HCT116 (cell line): ENCODE measurements around the gene DPP10. TPM values are rescaled to one million over a fixed set of nuclear protein-coding genes. Genes with fewer than 3 reads are reported as not detected.

Source experiments
- ATAC-seq: fragments of 200-7000 bp; cut with Tn5 transposase; 2 replicates; pipeline ENCODE4 v1.9.1; 2020; ENCODE audit warnings: mild to moderate bottlenecking, moderate library complexity
- BruUV-seq: library from RNA; stranded (reverse); fragments of 400-500 nt; replicated peaks from 2 replicates; lab custom pipeline; 2021; lab: Mats Ljungman, UMichigan
- CTCF ChIA-PET: fragments of 300-600 bp; sonication (Branson Sonifier 250); formaldehyde crosslinking; loops from one replicate; lab custom pipeline; 2021; ENCODE audit warnings: antibody characterized with exemption; lab: Charles Lee
- POLR2A ChIA-PET: fragments of 300-600, 350-600 bp; sonication (Branson Sonifier 250); formaldehyde crosslinking; loops from one replicate; lab custom pipeline; 2021; ENCODE audit warnings: antibody characterized with exemption; lab: Charles Lee
- RAD21 ChIA-PET, 2 experiments: fragments of 300-600 bp; sonication (Branson Sonifier 250); formaldehyde crosslinking; loops; one replicate each; lab custom pipeline; 2023; ENCODE audit warnings: low total read pairs in 2 of 2; ENCODE audit not compliant: uncharacterized antibody in 2 of 2, unreplicated experiment in 2 of 2, low non-redundant PET in 1 of 2; lab: Charles Lee
- DNase-seq: peaks from one replicate; pipeline ENCODE4 v3.0.0-alpha.2; 2010; ENCODE audit warnings: low read depth, low spot score
- H2AFZ ChIP-seq: fragments of 200-600 bp; shearing (Covaris generic), sonication (generic); 2 replicates; pipeline ENCODE4 v1.6.1; 2017; ENCODE audit warnings: low read depth, mixed run types, mixed read lengths, antibody characterized with exemption, low read length; ENCODE audit not compliant: poor library complexity, severe bottlenecking
- H3K27ac ChIP-seq: 2 replicates; pipeline ENCODE4 v1.5.1; 2012; ENCODE audit warnings: low read depth, low read length
- H3K27me3 ChIP-seq: fragments of 200-600 bp; sonication (generic); 2 replicates; pipeline ENCODE4 v1.6.1; 2016; ENCODE audit warnings: mixed run types, low read length, mixed read lengths; ENCODE audit not compliant: insufficient read depth
- H3K36me3 ChIP-seq, 2 experiments: fragments of 200-500 bp in 1 of 2; fragments of 200-600 bp in 1 of 2; sonication (Bioruptor generic) in 1 of 2; sonication (generic) in 1 of 2; 2 replicates each; pipeline versions ENCODE4 v1.5.1 to v1.6.1; 2014 to 2016; ENCODE audit warnings: low read length in 2 of 2, inconsistent platforms in 1 of 2, mixed read lengths in 1 of 2, mixed run types in 1 of 2; ENCODE audit not compliant: insufficient read depth in 2 of 2, control insufficient read depth in 1 of 2
- H3K4me1 ChIP-seq, 2 experiments: fragments of 200-600 bp in 1 of 2; sonication (generic) in 1 of 2; 2 replicates each; pipeline versions ENCODE4 v1.5.1 to v1.6.1; 2012 to 2017; ENCODE audit warnings: low read length in 2 of 2, inconsistent platforms in 1 of 2, mild to moderate bottlenecking in 1 of 2, mixed read lengths in 1 of 2, mixed run types in 1 of 2, moderate library complexity in 1 of 2; ENCODE audit not compliant: insufficient read depth in 2 of 2, control insufficient read depth in 1 of 2
- H3K4me2 ChIP-seq: fragments of 200-600 bp; sonication (generic); 2 replicates; pipeline ENCODE4 v1.6.1; 2017; ENCODE audit warnings: mixed run types, low read length, mixed read lengths
- H3K4me3 ChIP-seq, 2 experiments: fragments of 200-600 bp in 1 of 2; sonication (generic) in 1 of 2; replicated peaks in 1 of 2; 2 replicates each; pipeline ENCODE4 v1.5.1; 2011 to 2016; ENCODE audit warnings: low read length in 2 of 2, control low read depth in 1 of 2, low read depth in 1 of 2, mild to moderate bottlenecking in 1 of 2, mixed read lengths in 1 of 2, mixed run types in 1 of 2
- H3K79me2 ChIP-seq: fragments of 200-600 bp; sonication (generic); 2 replicates; pipeline ENCODE4 v1.6.1; 2017; ENCODE audit warnings: mild to moderate bottlenecking, mixed run types, low read length, moderate library complexity, mixed read lengths; ENCODE audit not compliant: insufficient read depth
- H3K9ac ChIP-seq: fragments of 200-600 bp; sonication (generic); 2 replicates; pipeline ENCODE4 v1.6.1; 2016; ENCODE audit warnings: low read length, mixed read lengths
- H3K9me2 ChIP-seq: fragments of 200-600 bp; sonication (generic), shearing (Covaris generic); 2 replicates; pipeline ENCODE4 v1.6.1; 2017; ENCODE audit warnings: mixed run types, mild to moderate bottlenecking, moderate library complexity; ENCODE audit not compliant: insufficient read depth
- H3K9me3 ChIP-seq, 2 experiments: fragments of 200-500 bp in 1 of 2; fragments of 200-600 bp in 1 of 2; sonication (Bioruptor generic) in 1 of 2; sonication (generic) in 1 of 2; 2 replicates each; pipeline ENCODE4 v1.6.1; 2014 to 2017; ENCODE audit warnings: low read length in 2 of 2, mixed read lengths in 2 of 2, inconsistent platforms in 1 of 2, low read depth in 1 of 2, mild to moderate bottlenecking in 1 of 2, mixed run types in 1 of 2, moderate library complexity in 1 of 2; ENCODE audit not compliant: control insufficient read depth in 1 of 2, insufficient read depth in 1 of 2
- H4K20me1 ChIP-seq: fragments of 200-600 bp; sonication (generic), shearing (Covaris generic); 2 replicates; pipeline ENCODE4 v1.6.1; 2017; ENCODE audit warnings: mixed run types, mild to moderate bottlenecking, moderate library complexity; ENCODE audit not compliant: insufficient read depth
- CBX3 ChIP-seq: IDR thresholded peaks from 2 replicates; pipeline ENCODE4 v1.6.1; 2012; ENCODE audit warnings: low read depth
- CEBPB ChIP-seq: IDR thresholded peaks from 2 replicates; pipeline ENCODE4 v1.6.1; 2012; ENCODE audit warnings: low read depth
- EZH2 ChIP-seq: fragments of 200-600 bp; sonication (generic); IDR thresholded peaks from 2 replicates; pipeline ENCODE4 v1.6.1; 2017; ENCODE audit warnings: antibody characterized with exemption, mixed run types
- FOSL1 ChIP-seq: IDR thresholded peaks from 2 replicates; pipeline ENCODE4 v1.6.1; 2012; ENCODE audit warnings: low read depth
- JUND ChIP-seq: IDR thresholded peaks from 2 replicates; pipeline ENCODE4 v1.6.1; 2012
- POLR2A ChIP-seq: IDR thresholded peaks from 2 replicates; pipeline ENCODE4 v1.7.0; 2011; ENCODE audit warnings: borderline replicate concordance; ENCODE audit not compliant: insufficient read depth, insufficient read length; ENCODE audit errors: extremely low read depth
- POLR2AphosphoS5 ChIP-seq: IDR thresholded peaks from 2 replicates; pipeline ENCODE4 v1.6.1; 2011; ENCODE audit warnings: mild to moderate bottlenecking, low read depth, low read length, moderate library complexity
- RAD21 ChIP-seq: IDR thresholded peaks from 2 replicates; pipeline ENCODE4 v1.6.1; 2012; ENCODE audit warnings: low read depth, mild to moderate bottlenecking
- SP1 ChIP-seq: IDR thresholded peaks from 2 replicates; pipeline ENCODE4 v1.6.1; 2012; ENCODE audit warnings: low read depth
- TCF7L2 ChIP-seq: IDR thresholded peaks from 2 replicates; pipeline ENCODE4 v1.7.0; 2011; ENCODE audit warnings: borderline replicate concordance, inconsistent platforms; ENCODE audit not compliant: insufficient read depth, insufficient read length; ENCODE audit errors: extremely low read depth
- ZFX ChIP-seq: fragments of 450-650 bp; IDR thresholded peaks from 2 replicates; pipeline ENCODE4 v1.6.1; 2017
- ZNF274 ChIP-seq: fragments of 200-500 bp; sonication (Bioruptor generic); IDR thresholded peaks from 2 replicates; pipeline ENCODE4 v1.6.1; 2014; ENCODE audit warnings: mild to moderate bottlenecking, low read depth, low read length, inconsistent platforms
- intact Hi-C: fragments of 100-400 bp; cut with micrococcal nuclease; formaldehyde crosslinking; loops from 2 replicates; pipeline ENCODE4 v1.10.0; 2022
- total RNA-seq: library from RNA; stranded (reverse); gene quantifications from one replicate; pipeline ENCODE4 v1.2.1, GENCODE V29; 2021; ENCODE audit not compliant: unreplicated experiment
- TF ChIP-seq, protein P1 (sequence below): IDR thresholded peaks from 2 replicates; pipeline ENCODE4 v1.6.1; 2012; ENCODE audit warnings: low read depth
- TF ChIP-seq, protein P2 (sequence below): IDR thresholded peaks from 2 replicates; pipeline ENCODE4 v1.6.1; 2012
- TF ChIP-seq, protein P3 (sequence below): IDR thresholded peaks from 2 replicates; pipeline ENCODE4 v1.6.1; 2012
- TF ChIP-seq, protein P4 (sequence below), 3 experiments: fragments of 200-600 bp in 1 of 3; sonication (generic) in 1 of 3; IDR thresholded peaks in 2 of 3; conservative IDR thresholded peaks in 1 of 3; 2 replicates each; pipeline ENCODE4 v1.5.1; 2012 to 2017; ENCODE audit warnings: low read depth in 2 of 3, low read length in 2 of 3, antibody characterized with exemption in 1 of 3, borderline replicate concordance in 1 of 3, control low read depth in 1 of 3, mild to moderate bottlenecking in 1 of 3, mixed read lengths in 1 of 3, mixed run types in 1 of 3, moderate library complexity in 1 of 3; ENCODE audit not compliant: insufficient read depth in 1 of 3

The DPP10 gene
- total RNA-seq, 1 experiment from 2014 or later: not detected

DNA sequence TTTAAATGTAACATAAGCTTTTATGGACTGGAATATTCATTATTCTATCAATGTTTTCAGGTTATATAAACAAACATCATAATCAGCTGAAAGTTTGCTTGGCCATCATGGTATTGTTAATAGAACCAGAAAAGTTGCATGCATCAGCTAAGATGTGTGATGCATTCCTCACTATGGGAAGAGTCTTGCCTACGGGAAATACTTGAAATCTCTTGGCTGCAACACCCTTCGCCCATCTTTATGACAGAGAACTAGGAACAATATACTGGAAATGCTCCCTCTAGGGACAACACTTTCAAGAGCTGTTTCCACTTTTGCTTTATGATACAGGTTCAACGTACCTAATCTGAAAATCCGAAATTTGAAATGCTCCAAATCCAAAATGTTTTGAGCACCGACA, 1390.8 kb downstream of the DPP10 start:
- POLR2A ChIA-PET: no interaction called here
- Histone ChIP-seq H3K9ac (no peak overlapping the region), H3K27me3 (no peaks in the 10 kb centered on the region), H3K27ac (no peak overlapping the region), H3K4me3 (no peak overlapping the region), H3K9me3 (peaks cover 0 to 2% of the 10 kb centered on the region in 2 experiments; a peak in 3 of 4 replicates), H3K36me3 (no peaks in the 10 kb centered on the region), H3K4me1 (no peaks in the 10 kb centered on the region), H3K4me2 (no peak overlapping the region), H3K79me2 (no peaks in the 10 kb centered on the region), H3K9me2 (no peaks in the 10 kb centered on the region), H2AFZ (no peak overlapping the region), H4K20me1 (no peaks in the 10 kb centered on the region)
- CTCF ChIA-PET: no interaction called here
- intact Hi-C loops: no loop called here
- DNase-seq (no peak), ATAC-seq (no peak)
- RAD21 ChIA-PET: no interaction called here
- TF ChIP-seq CEBPB (no peak), FOSL1 (no peak)
- BruUV-seq: no TSS peak

DNA sequence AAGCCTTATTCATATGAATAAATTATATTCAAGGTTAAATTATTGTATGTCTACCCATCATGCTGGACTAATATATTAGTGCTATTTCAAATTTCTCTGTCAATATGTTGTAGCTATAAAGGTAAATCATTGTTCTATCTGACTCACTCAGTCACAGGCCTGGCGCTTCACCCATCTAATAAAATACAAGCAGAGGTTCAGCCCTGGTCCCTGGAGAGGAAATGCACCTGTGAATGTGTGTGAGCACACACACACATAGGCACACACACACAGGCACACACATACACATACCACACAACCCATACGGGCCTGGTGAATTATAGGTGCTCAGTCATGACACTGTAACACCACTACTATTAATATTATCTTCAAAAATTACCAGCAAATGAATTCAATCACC, 1396.1 kb downstream of the DPP10 start:
- no TSS peak for BruUV-seq
- Histone ChIP-seq H3K4me3 (no peak overlapping the region), H3K36me3 (no peaks in the 10 kb centered on the region), H3K27ac (no peak overlapping the region), H3K27me3 (no peaks in the 10 kb centered on the region), H2AFZ (no peak overlapping the region), H3K4me2 (no peak overlapping the region), H3K4me1 (no peaks in the 10 kb centered on the region), H3K9me3 (peaks cover 0 to 5% of the 10 kb centered on the region in 2 experiments; a peak in 2 of 4 replicates), H3K9me2 (no peaks in the 10 kb centered on the region), H3K9ac (no peak overlapping the region), H3K79me2 (no peaks in the 10 kb centered on the region), H4K20me1 (no peaks in the 10 kb centered on the region)
- CTCF ChIA-PET: no interaction called here
- RAD21 ChIA-PET: no interaction called here
- TF ChIP-seq, protein P1, sequence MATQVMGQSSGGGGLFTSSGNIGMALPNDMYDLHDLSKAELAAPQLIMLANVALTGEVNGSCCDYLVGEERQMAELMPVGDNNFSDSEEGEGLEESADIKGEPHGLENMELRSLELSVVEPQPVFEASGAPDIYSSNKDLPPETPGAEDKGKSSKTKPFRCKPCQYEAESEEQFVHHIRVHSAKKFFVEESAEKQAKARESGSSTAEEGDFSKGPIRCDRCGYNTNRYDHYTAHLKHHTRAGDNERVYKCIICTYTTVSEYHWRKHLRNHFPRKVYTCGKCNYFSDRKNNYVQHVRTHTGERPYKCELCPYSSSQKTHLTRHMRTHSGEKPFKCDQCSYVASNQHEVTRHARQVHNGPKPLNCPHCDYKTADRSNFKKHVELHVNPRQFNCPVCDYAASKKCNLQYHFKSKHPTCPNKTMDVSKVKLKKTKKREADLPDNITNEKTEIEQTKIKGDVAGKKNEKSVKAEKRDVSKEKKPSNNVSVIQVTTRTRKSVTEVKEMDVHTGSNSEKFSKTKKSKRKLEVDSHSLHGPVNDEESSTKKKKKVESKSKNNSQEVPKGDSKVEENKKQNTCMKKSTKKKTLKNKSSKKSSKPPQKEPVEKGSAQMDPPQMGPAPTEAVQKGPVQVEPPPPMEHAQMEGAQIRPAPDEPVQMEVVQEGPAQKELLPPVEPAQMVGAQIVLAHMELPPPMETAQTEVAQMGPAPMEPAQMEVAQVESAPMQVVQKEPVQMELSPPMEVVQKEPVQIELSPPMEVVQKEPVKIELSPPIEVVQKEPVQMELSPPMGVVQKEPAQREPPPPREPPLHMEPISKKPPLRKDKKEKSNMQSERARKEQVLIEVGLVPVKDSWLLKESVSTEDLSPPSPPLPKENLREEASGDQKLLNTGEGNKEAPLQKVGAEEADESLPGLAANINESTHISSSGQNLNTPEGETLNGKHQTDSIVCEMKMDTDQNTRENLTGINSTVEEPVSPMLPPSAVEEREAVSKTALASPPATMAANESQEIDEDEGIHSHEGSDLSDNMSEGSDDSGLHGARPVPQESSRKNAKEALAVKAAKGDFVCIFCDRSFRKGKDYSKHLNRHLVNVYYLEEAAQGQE: no peak
- TF ChIP-seq, protein P2, sequence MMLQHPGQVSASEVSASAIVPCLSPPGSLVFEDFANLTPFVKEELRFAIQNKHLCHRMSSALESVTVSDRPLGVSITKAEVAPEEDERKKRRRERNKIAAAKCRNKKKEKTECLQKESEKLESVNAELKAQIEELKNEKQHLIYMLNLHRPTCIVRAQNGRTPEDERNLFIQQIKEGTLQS: no peak
- TF ChIP-seq JUND (no peak), SP1 (no peak), ZFX (no peak), CBX3 (no peak), POLR2AphosphoS5 (no peak), RAD21 (no peak), EZH2 (no peak), FOSL1 (no peak), POLR2A (no peak), ZNF274 (no peak), TCF7L2 (no peak)
- TF ChIP-seq, protein P3, sequence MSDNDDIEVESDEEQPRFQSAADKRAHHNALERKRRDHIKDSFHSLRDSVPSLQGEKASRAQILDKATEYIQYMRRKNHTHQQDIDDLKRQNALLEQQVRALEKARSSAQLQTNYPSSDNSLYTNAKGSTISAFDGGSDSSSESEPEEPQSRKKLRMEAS: no peak
- TF ChIP-seq, protein P4, sequence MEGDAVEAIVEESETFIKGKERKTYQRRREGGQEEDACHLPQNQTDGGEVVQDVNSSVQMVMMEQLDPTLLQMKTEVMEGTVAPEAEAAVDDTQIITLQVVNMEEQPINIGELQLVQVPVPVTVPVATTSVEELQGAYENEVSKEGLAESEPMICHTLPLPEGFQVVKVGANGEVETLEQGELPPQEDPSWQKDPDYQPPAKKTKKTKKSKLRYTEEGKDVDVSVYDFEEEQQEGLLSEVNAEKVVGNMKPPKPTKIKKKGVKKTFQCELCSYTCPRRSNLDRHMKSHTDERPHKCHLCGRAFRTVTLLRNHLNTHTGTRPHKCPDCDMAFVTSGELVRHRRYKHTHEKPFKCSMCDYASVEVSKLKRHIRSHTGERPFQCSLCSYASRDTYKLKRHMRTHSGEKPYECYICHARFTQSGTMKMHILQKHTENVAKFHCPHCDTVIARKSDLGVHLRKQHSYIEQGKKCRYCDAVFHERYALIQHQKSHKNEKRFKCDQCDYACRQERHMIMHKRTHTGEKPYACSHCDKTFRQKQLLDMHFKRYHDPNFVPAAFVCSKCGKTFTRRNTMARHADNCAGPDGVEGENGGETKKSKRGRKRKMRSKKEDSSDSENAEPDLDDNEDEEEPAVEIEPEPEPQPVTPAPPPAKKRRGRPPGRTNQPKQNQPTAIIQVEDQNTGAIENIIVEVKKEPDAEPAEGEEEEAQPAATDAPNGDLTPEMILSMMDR (IDR thresholded peaks at IDR 0.05 in 2 of 3, conservative IDR thresholded peaks at IDR 0.05 in 1 of 3; ENCODE audit: borderline replicate concordance in 1 of 3, insufficient read depth in 1 of 3, low read depth in 2 of 3, low read length in 2 of 3): no peak
- intact Hi-C loops: no loop called here
- POLR2A ChIA-PET: no interaction called here
- DNase-seq (no peak), ATAC-seq (no peak)
